ENCODE measurements around the gene EED.
"Not testable (repeated sequence)": the region's sequence is repeated elsewhere in the genome, so short reads cannot be mapped to it uniquely, and the experiment has no call there.

The EED gene

GRCh38 chr11:86301742-86302091, 57.2 kb downstream of the EED start:
- intact Hi-C loops (cut with DNase I; ENCODE audit: low total_unique reads), result loop anchor here (5.0 kb wide), 1 partner anchor 59 kb away; the partner anchor contains the start of gene EED
- no peaks in the 10 kb centered on the region for H3K36me3 ChIP-seq
- no peaks in the 10 kb centered on the region for H3K27me3 ChIP-seq
- H3K27ac ChIP-seq, result peak overlapping the region in 1 of 2 donors; percentile 94
- no peaks in the 10 kb centered on the region for H3K9me3 ChIP-seq
- peak overlapping the region; percentile 87 to 91 for H3K4me3 ChIP-seq
- H3K4me1 ChIP-seq, result peaks cover 0 to 33% (median 11%) of the 10 kb centered on the region in 4 donors
- no peak for TF ChIP-seq CTCF (IDR thresholded peaks at IDR 0.05)
- DNase-seq, result no peak

- H3K4me3 ChIP-seq, result peak within 1 kb of the TSS; percentile 87 to 91
- no peaks in the 10 kb centered on the region for H3K9me3 ChIP-seq
- H3K27me3 ChIP-seq, result no peaks in the 10 kb centered on the region
- DNase-seq, result peak; percentile 100
- H3K36me3 ChIP-seq, result no peaks in the 10 kb centered on the region
- TF ChIP-seq CTCF (IDR thresholded peaks at IDR 0.05), result no peak
- H3K27ac ChIP-seq, result peak within 1 kb of the TSS; percentile 87 to 94
- H3K4me1 ChIP-seq, result peaks cover 0 to 33% (median 11%) of the 10 kb centered on the region in 4 donors
- intact Hi-C loops (cut with DNase I; ENCODE audit: low total_unique reads), result loop anchor here (5.0 kb wide), 1 partner anchor 60 kb away; the partner anchor contains the start of gene EED
Observed at GRCh38 chr11:86302092-86302793, 57.7 kb downstream of the EED start, which contains the start of gene HIKESHI. HIKESHI (plus strand) TSS chr11:86302240; CDS start chr11:86302449, 209 bp downstream.

- Histone ChIP-seq H3K36me3 (no peaks in the 10 kb centered on the region), H3K4me1 (peaks cover 0 to 33% (median 11%) of the 10 kb centered on the region in 4 donors), H3K4me3 (peak overlapping the region; percentile 87 to 91), H3K9me3 (no peaks in the 10 kb centered on the region), H3K27me3 (no peaks in the 10 kb centered on the region), H3K27ac (peak overlapping the region; percentile 87 to 94)
- intact Hi-C loops (cut with DNase I; ENCODE audit: low total_unique reads), result loop anchor here (5.0 kb wide), 1 partner anchor 61 kb away; the partner anchor contains the start of gene EED
- TF ChIP-seq CTCF (IDR thresholded peaks at IDR 0.05), result no peak
- no peak for DNase-seq
Observed at GRCh38 chr11:86303257-86303656, 58.7 kb downstream of the EED start.

GRCh38 chr11:86308710-86309109, 64.2 kb downstream of the EED start:
- H3K36me3 ChIP-seq; H3K27ac ChIP-seq; H3K9me3 ChIP-seq; DNase-seq; H3K27me3 ChIP-seq; H3K4me3 ChIP-seq; intact Hi-C loops (cut with DNase I; ENCODE audit: low total_unique reads): not testable (repeated sequence)
- H3K4me1 ChIP-seq, result peaks cover 0 to 17% (median 5%) of the 10 kb centered on the region in 4 donors

GRCh38 chr11:86313793-86314192, 69.2 kb downstream of the EED start:
- TF ChIP-seq CTCF (IDR thresholded peaks at IDR 0.05), result no peak
- H3K27me3 ChIP-seq, result no peaks in the 10 kb centered on the region
- DNase-seq, result no peak
- H3K9me3 ChIP-seq, result no peaks in the 10 kb centered on the region
- H3K36me3 ChIP-seq, result peaks cover 0 to 18% (median 17%) of the 10 kb centered on the region in 3 donors
- H3K4me1 ChIP-seq, result no peaks in the 10 kb centered on the region
- no peak overlapping the region for H3K4me3 ChIP-seq
- H3K27ac ChIP-seq, result no peak overlapping the region
- intact Hi-C loops (cut with DNase I; ENCODE audit: low total_unique reads), result no loop called here

GRCh38 chr11:86314636-86315035, 70.1 kb downstream of the EED start:
- H3K36me3 ChIP-seq, result peaks cover 0 to 25% (median 17%) of the 10 kb centered on the region in 3 donors

More at GRCh38 chr11:86314636-86315035, 70.1 kb downstream of the EED start:
- H3K4me3 ChIP-seq, result no peak overlapping the region
- intact Hi-C loops (cut with DNase I; ENCODE audit: low total_unique reads), result no loop called here
- H3K27ac ChIP-seq, result no peak overlapping the region
- H3K9me3 ChIP-seq, result no peaks in the 10 kb centered on the region
- no peaks in the 10 kb centered on the region for H3K27me3 ChIP-seq
- TF ChIP-seq CTCF (IDR thresholded peaks at IDR 0.05), result no peak
- DNase-seq, result no peak
- no peaks in the 10 kb centered on the region for H3K4me1 ChIP-seq

All from tibial artery (tissue), 4 donors.